Sigmoid colon (tissue), 4 donors: ENCODE measurements around the gene ARL2.

Experiments
- EP300 ChIP-seq, 4 donors: sonication (generic); formaldehyde crosslinking; IDR thresholded peaks; one replicate each; pipeline ENCODE4 v1.6.1; 2017; ENCODE audit warnings: antibody characterized with exemption in 4 of 4
- POLR2A ChIP-seq, 2 donors: fragments of 450-650 bp; IDR thresholded peaks; one replicate each; pipeline ENCODE4 v1.6.1; 2016; ENCODE audit warnings: antibody characterized with exemption in 2 of 2, mild to moderate bottlenecking in 2 of 2, moderate library complexity in 2 of 2
- POLR2AphosphoS5 ChIP-seq, 4 donors: sonication (generic); formaldehyde crosslinking; IDR thresholded peaks; one replicate each; pipeline ENCODE4 v1.6.1; 2017; ENCODE audit warnings: antibody characterized with exemption in 4 of 4
- TF ChIP-seq, protein P1 (sequence below), 4 experiments: fragments of 450-650 bp in 3 of 4; fragments of 200-600 bp in 1 of 4; IDR thresholded peaks; one replicate each; pipeline ENCODE4 v1.5.1; 2016 to 2019; ENCODE audit warnings: antibody characterized with exemption in 4 of 4, mild to moderate bottlenecking in 3 of 4, moderate library complexity in 2 of 4

DNA sequence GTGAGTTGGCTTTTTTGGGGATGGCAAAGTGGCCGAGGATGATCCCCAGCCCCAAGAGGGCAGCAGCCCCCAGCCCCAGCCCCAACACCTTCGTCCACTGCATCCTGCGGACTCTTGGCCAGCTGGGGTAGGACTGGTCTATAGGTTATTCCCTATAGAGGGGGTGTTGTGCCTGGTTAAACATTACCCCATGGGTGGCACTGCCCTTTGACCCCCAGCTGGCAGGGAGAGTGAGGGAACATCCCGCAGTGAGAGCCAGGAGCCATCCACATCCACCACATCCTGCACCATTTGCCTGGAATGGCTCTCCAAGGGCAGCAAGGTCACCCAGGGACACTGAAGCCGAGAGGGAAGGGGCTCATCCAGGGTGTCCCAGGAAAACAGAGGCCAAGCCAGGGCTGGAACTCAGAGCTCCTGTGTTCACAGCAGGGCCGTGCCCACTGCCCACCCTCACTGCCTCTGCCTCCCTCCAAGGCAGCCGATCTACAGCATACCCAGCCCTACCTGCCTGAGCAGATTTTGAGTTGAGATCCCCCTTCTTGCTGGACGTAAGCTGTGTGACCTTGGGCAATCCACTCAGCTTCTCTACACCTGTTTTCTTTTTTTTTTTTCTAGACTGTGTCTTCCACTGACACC lies 44.6 kb downstream of the ARL2 start, which contains the start of gene NAALADL1:
- TF ChIP-seq, protein P1, sequence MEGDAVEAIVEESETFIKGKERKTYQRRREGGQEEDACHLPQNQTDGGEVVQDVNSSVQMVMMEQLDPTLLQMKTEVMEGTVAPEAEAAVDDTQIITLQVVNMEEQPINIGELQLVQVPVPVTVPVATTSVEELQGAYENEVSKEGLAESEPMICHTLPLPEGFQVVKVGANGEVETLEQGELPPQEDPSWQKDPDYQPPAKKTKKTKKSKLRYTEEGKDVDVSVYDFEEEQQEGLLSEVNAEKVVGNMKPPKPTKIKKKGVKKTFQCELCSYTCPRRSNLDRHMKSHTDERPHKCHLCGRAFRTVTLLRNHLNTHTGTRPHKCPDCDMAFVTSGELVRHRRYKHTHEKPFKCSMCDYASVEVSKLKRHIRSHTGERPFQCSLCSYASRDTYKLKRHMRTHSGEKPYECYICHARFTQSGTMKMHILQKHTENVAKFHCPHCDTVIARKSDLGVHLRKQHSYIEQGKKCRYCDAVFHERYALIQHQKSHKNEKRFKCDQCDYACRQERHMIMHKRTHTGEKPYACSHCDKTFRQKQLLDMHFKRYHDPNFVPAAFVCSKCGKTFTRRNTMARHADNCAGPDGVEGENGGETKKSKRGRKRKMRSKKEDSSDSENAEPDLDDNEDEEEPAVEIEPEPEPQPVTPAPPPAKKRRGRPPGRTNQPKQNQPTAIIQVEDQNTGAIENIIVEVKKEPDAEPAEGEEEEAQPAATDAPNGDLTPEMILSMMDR (IDR thresholded peaks at IDR 0.05), result no peak
- TF ChIP-seq POLR2A (IDR thresholded peaks at IDR 0.05) (no peak), POLR2AphosphoS5 (IDR thresholded peaks at IDR 0.05) (no peak), EP300 (IDR thresholded peaks at IDR 0.05) (no peak)
